Fibroblast of the aortic adventitia (primary cell): ENCODE data around the gene KCNF1. TPM values are rescaled to one million over a fixed set of nuclear protein-coding genes. Genes with fewer than 3 reads are reported as not detected.

ENCODE experiments used
- DNase-seq: peaks from one replicate; pipeline ENCODE4 v3.0.0-alpha.2; 2010; ENCODE audit warnings: low read depth
- H3K4me3 ChIP-seq: 2 replicates; pipeline ENCODE4 v1.5.1; 2011; ENCODE audit warnings: low read depth, mild to moderate bottlenecking, control low read depth, low read length, moderate library complexity
- CTCF ChIP-seq: IDR thresholded peaks from 2 replicates; pipeline ENCODE4 v1.5.1; 2011; ENCODE audit warnings: mild to moderate bottlenecking, low read length, control low read depth, inconsistent platforms; ENCODE audit not compliant: insufficient read depth
- total RNA-seq: library from RNA; depleted of rRNA; stranded (reverse); fragments of >200 nt; gene quantifications from 2 replicates; pipeline ENCODE4 v1.2.3, GENCODE V29; 2012; ENCODE audit warnings: low replicate concordance

KCNF1 gene, protein sequence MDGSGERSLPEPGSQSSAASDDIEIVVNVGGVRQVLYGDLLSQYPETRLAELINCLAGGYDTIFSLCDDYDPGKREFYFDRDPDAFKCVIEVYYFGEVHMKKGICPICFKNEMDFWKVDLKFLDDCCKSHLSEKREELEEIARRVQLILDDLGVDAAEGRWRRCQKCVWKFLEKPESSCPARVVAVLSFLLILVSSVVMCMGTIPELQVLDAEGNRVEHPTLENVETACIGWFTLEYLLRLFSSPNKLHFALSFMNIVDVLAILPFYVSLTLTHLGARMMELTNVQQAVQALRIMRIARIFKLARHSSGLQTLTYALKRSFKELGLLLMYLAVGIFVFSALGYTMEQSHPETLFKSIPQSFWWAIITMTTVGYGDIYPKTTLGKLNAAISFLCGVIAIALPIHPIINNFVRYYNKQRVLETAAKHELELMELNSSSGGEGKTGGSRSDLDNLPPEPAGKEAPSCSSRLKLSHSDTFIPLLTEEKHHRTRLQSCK
- total RNA-seq, result not detected in 2 replicates

GRCh38 chr2:10911291-10912075 lies at the start of gene KCNF1:
Gene KCNF1 (plus strand): TSS chr2:10911934. CDS start chr2:10912427, 493 bp downstream.
- peak within 1 kb of the TSS; percentile 31 for H3K4me3 ChIP-seq
- peak; percentile 23 for TF ChIP-seq CTCF
- DNase-seq, result peak; percentile 50

DNA sequence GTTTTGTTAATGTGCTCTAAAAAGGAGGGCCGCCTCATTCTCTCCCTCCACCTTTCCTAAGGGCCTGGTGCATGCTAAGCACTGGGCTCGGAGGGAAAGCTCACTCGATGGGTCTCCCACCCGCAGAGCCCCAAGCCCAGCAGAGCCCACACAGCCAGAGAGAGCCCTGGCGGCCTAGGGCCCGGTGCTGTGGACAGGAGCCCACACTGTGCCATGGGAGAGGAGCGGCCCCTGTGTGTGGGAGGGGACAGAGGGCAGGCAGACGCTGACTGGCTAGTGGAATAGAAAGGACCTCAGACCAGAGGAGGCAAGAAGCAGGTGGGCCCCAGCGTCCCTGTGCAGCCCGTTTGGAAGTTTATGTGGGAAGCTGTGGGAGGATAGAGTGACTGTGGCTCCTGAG lies 49.4 kb upstream of the KCNF1 start:
- TF ChIP-seq CTCF, result no peak
- no peak for DNase-seq

GRCh38 chr2:10863047-10863446 lies 48.7 kb upstream of the KCNF1 start:
- TF ChIP-seq CTCF, result no peak
- H3K4me3 ChIP-seq, result no peak overlapping the region
- DNase-seq, result no peak

More for the DNA sequence above, 49.4 kb upstream of the KCNF1 start:
- no peak overlapping the region for H3K4me3 ChIP-seq

DNA sequence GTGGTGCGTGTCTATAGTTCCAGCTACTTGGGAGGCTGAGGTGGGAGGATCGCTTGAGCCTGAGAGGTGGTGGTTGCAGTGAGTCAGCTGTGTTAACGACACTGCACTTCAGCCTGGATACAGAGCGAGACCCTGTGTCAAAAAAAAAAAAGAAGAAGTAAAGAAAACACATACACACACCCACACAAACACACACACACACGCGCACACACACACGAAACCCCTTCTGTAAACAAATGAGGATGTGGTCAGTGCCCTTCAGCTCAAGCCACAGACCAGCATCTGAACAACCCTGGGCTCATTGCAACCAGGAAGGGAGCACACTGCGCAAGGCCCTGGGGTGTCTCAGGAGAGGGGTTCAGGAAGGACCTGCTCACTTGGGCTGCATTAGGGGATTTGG lies 47.9 kb upstream of the KCNF1 start:
- no peak for TF ChIP-seq CTCF
- DNase-seq, result no peak
- no peak overlapping the region for H3K4me3 ChIP-seq

DNA sequence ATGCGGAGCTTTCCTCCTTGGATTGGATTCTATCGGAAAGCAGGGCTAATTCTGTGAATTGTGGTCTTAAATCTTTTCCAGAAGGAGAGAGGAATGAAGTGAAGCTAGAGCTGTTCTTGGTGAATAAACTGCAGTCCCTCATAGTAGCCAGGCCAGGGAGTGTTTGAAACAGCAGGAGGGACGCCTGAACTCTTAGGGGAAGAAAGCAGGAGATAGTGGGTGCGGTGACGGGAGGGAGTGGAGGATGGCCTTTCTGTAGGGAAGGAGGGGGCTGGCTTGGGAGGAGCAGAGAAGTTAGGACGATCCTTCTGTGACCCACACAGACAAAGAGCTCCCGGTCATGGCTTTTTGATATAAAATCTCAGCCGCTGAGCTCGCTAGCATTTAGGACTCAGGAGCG lies 47.5 kb upstream of the KCNF1 start:
- DNase-seq, result no peak
- no peak for TF ChIP-seq CTCF
- H3K4me3 ChIP-seq, result no peak overlapping the region

- H3K4me3 ChIP-seq, result no peak overlapping the region
- DNase-seq, result no peak
- TF ChIP-seq CTCF, result peak; percentile 14
These were observed 46.7 kb upstream of the KCNF1 start for GRCh38 chr2:10864861-10865636.
